NT2/D1 (cell line): ENCODE measurements around the gene ACAP1.

Experiments used
- SUZ12 ChIP-seq: IDR thresholded peaks from 2 replicates; pipeline ENCODE4 v1.6.1; 2011; ENCODE audit not compliant: insufficient read length, insufficient read depth; ENCODE audit errors: extremely low read depth
- YY1 ChIP-seq: IDR thresholded peaks from 2 replicates; pipeline ENCODE4 v1.6.1; 2011; ENCODE audit not compliant: insufficient read length, insufficient read depth
- ZNF274 ChIP-seq: IDR thresholded peaks from 2 replicates; pipeline ENCODE4 v1.6.1; 2011; ENCODE audit warnings: mild to moderate bottlenecking, low read depth, low read length

GRCh38 chr17:7315570-7316235, 20.6 kb upstream of the ACAP1 start:
- TF ChIP-seq YY1 (no peak), SUZ12 (no peak), ZNF274 (no peak)
